Measurements from ENCODE around the gene NAIF1. TPM values are rescaled to one million over a fixed set of nuclear protein-coding genes. Genes with fewer than 3 reads are reported as not detected.

NAIF1 gene
- total and polyA plus RNA-seq, 4 experiments from 2014 or later, result 11.3 to 15.2 (median 13.6) TPM

GRCh38 chr9:128033609-128034008, 33.5 kb downstream of the NAIF1 start:
- H3K9me3 Mint-ChIP-seq, result peaks cover 0 to 2% (median 0%) of the 10 kb centered on the region in 8 donors
- H3K4me3 Mint-ChIP-seq, result peak overlapping the region in 6 of 8 donors; percentile 6 to 83 (median 80)
- ChIA-PET CTCF (ENCODE audit: partially characterized antibody) (interaction anchor here (0.9 to 8.6 kb wide), 18 partner anchors 8 to 164 kb away, joined by 3 to 300 read pairs (median 14); partner anchors contain the start of genes DPM2, EEIG1 and PIP5KL1), POLR2A (ENCODE audit: partially characterized antibody) (interaction anchor here (0.7 to 21.7 kb wide), 9 partner anchors 8 to 93 kb away, joined by 3 to 1317 read pairs (median 13); partner anchors contain the start of genes DPM2, EEIG1, NAIF1 and SLC25A25)
- peaks cover 22 to 58% (median 41%) of the 10 kb centered on the region in 4 donors for H3K4me1 Mint-ChIP-seq
- H3K36me3 ChIP-seq (ENCODE audit: insufficient read depth, low read length), result no peaks in the 10 kb centered on the region
- peak overlapping the region; percentile 47 for H3K27ac ChIP-seq (ENCODE audit: low read depth, low read length)
- H3K27me3 Mint-ChIP-seq, result no peaks in the 10 kb centered on the region
- H3K4me3 ChIP-seq (ENCODE audit: low read length in 2 of 2), result no peak overlapping the region
- H3K36me3 Mint-ChIP-seq, result peaks cover 0 to under 1% of the 10 kb centered on the region in 2 donors
- H3K27ac Mint-ChIP-seq, result peak overlapping the region; percentile 91 to 100 (median 97)
- H3K27me3 ChIP-seq (ENCODE audit: insufficient read depth, low read length), result no peaks in the 10 kb centered on the region
- DNase-seq, result peak in 2 of 5 donors; percentile 19 to 55
- peaks cover 65% of the 10 kb centered on the region for H3K4me1 ChIP-seq (ENCODE audit: insufficient read depth, low read length)
- intact Hi-C loops (cut with micrococcal nuclease), result loop anchor here (2.0 to 10.0 kb wide), 2 partner anchors 83 to 249 kb away; partner anchors contain the start of gene CDK9
- no peaks in the 10 kb centered on the region for H3K9me3 ChIP-seq (ENCODE audit: control insufficient read depth in 1 of 2, low read length in 2 of 2)

GRCh38 chr9:128027705-128028104, 39.4 kb downstream of the NAIF1 start:
- peaks cover 0 to 4% (median 0%) of the 10 kb centered on the region in 8 donors for H3K9me3 Mint-ChIP-seq
- no peaks in the 10 kb centered on the region for H3K27me3 ChIP-seq (ENCODE audit: insufficient read depth, low read length)
- peak overlapping the region; percentile 80 for H3K27ac ChIP-seq (ENCODE audit: low read depth, low read length)
- peaks cover 47 to 93% (median 74%) of the 10 kb centered on the region in 4 donors for H3K4me1 Mint-ChIP-seq
- peak overlapping the region; percentile 98 to 100 (median 99) for H3K27ac Mint-ChIP-seq
- peak overlapping the region in 7 of 8 donors; percentile 67 to 87 (median 80) for H3K4me3 Mint-ChIP-seq
- DNase-seq, result peak in 1 of 5 donors; percentile 52
- no peaks in the 10 kb centered on the region for H3K27me3 Mint-ChIP-seq
- no peaks in the 10 kb centered on the region for H3K9me3 ChIP-seq (ENCODE audit: control insufficient read depth in 1 of 2, low read length in 2 of 2)
- H3K36me3 Mint-ChIP-seq, result peaks cover 0 to 2% of the 10 kb centered on the region in 2 donors
- intact Hi-C loops (cut with micrococcal nuclease), result loop anchor here (2.0 kb wide), 2 partner anchors 41 to 73 kb away; partner anchors contain the start of gene SLC25A25
- peaks cover 100% of the 10 kb centered on the region for H3K4me1 ChIP-seq (ENCODE audit: insufficient read depth, low read length)
- H3K36me3 ChIP-seq (ENCODE audit: insufficient read depth, low read length), result no peaks in the 10 kb centered on the region
- ChIA-PET CTCF (ENCODE audit: partially characterized antibody) (interaction anchor here (0.8 to 3.7 kb wide), 13 partner anchors 9 to 90 kb away, joined by 3 to 35 read pairs (median 4); partner anchors contain the start of genes DPM2 and EEIG1), POLR2A (ENCODE audit: partially characterized antibody) (interaction anchor here (1.1 to 21.7 kb wide), 12 partner anchors 7 to 95 kb away, joined by 4 to 1317 read pairs (median 18); partner anchors contain the start of genes DPM2, EEIG1, NAIF1 and SLC25A25)
- H3K4me3 ChIP-seq (ENCODE audit: low read length in 2 of 2), result peak overlapping the region in 1 of 2 donors; percentile 22

- ChIA-PET CTCF (ENCODE audit: partially characterized antibody) (interaction anchor here (0.8 to 3.7 kb wide), 16 partner anchors 8 to 90 kb away, joined by 3 to 37 read pairs (median 6); partner anchors contain the start of genes DPM2 and EEIG1), POLR2A (ENCODE audit: partially characterized antibody) (interaction anchor here (0.7 to 21.7 kb wide), 20 partner anchors 7 to 134 kb away, joined by 3 to 1317 read pairs (median 8); partner anchors contain the start of genes DPM2, EEIG1, NAIF1 and SLC25A25)
- Histone ChIP-seq H3K27ac (ENCODE audit: low read depth, low read length) (peak overlapping the region; percentile 80), H3K36me3 (ENCODE audit: insufficient read depth, low read length) (no peaks in the 10 kb centered on the region), H3K27me3 (ENCODE audit: insufficient read depth, low read length) (no peaks in the 10 kb centered on the region), H3K9me3 (ENCODE audit: control insufficient read depth in 1 of 2, low read length in 2 of 2) (no peaks in the 10 kb centered on the region), H3K4me1 (ENCODE audit: insufficient read depth, low read length) (peaks cover 100% of the 10 kb centered on the region), H3K4me3 (ENCODE audit: low read length in 2 of 2) (peak overlapping the region; percentile 0 to 25)
- no peaks in the 10 kb centered on the region for H3K27me3 Mint-ChIP-seq
- peak in 4 of 5 donors; percentile 50 to 75 (median 54) for DNase-seq
- peaks cover 0 to 2% of the 10 kb centered on the region in 2 donors for H3K36me3 Mint-ChIP-seq
- peak overlapping the region; percentile 98 to 100 (median 99) for H3K27ac Mint-ChIP-seq
- H3K9me3 Mint-ChIP-seq, result peaks cover 0 to 4% (median 0%) of the 10 kb centered on the region in 8 donors
- intact Hi-C loops (cut with micrococcal nuclease), result loop anchor here (1.0 to 2.0 kb wide), 4 partner anchors 20 to 72 kb away; partner anchors contain the start of gene SLC25A25
- peak overlapping the region; percentile 74 to 89 (median 82) for H3K4me3 Mint-ChIP-seq
- peaks cover 54 to 94% (median 78%) of the 10 kb centered on the region in 4 donors for H3K4me1 Mint-ChIP-seq
These were observed 40.2 kb downstream of the NAIF1 start for GRCh38 chr9:128026773-128027541.

GRCh38 chr9:128026255-128026772, 40.8 kb downstream of the NAIF1 start:
- no peaks in the 10 kb centered on the region for H3K27me3 ChIP-seq (ENCODE audit: insufficient read depth, low read length)
- Mint-ChIP-seq H3K4me1 (peaks cover 56 to 94% (median 78%) of the 10 kb centered on the region in 4 donors), H3K9me3 (peaks cover 0 to 4% (median 0%) of the 10 kb centered on the region in 8 donors), H3K4me3 (peak overlapping the region; percentile 74 to 89 (median 82)), H3K27ac (peak overlapping the region; percentile 98 to 100 (median 99)), H3K27me3 (no peaks in the 10 kb centered on the region), H3K36me3 (peaks cover 0 to 2% of the 10 kb centered on the region in 2 donors)
- peak overlapping the region; percentile 80 for H3K27ac ChIP-seq (ENCODE audit: low read depth, low read length)
- intact Hi-C loops (cut with micrococcal nuclease), result loop anchor here (1.0 to 2.0 kb wide), 4 partner anchors 19 to 72 kb away; partner anchors contain the start of gene SLC25A25
- H3K36me3 ChIP-seq (ENCODE audit: insufficient read depth, low read length), result no peaks in the 10 kb centered on the region
- H3K4me1 ChIP-seq (ENCODE audit: insufficient read depth, low read length), result peaks cover 100% of the 10 kb centered on the region
- POLR2A ChIA-PET (ENCODE audit: partially characterized antibody), result interaction anchor here (0.7 to 21.7 kb wide), 19 partner anchors 8 to 135 kb away, joined by 3 to 1317 read pairs (median 8); partner anchors contain the start of genes DPM2, EEIG1, NAIF1 and SLC25A25
- H3K4me3 ChIP-seq (ENCODE audit: low read length in 2 of 2), result peak overlapping the region; percentile 25 to 48
- CTCF ChIA-PET (ENCODE audit: partially characterized antibody), result interaction anchor here (1.2 to 3.7 kb wide), 13 partner anchors 8 to 89 kb away, joined by 3 to 37 read pairs (median 9); partner anchors contain the start of genes DPM2 and EEIG1
- no peaks in the 10 kb centered on the region for H3K9me3 ChIP-seq (ENCODE audit: control insufficient read depth in 1 of 2, low read length in 2 of 2)
- peak; percentile 89 to 96 (median 93) for DNase-seq

GRCh38 chr9:128025736-128026135, 41.4 kb downstream of the NAIF1 start:
- intact Hi-C loops (cut with micrococcal nuclease), result loop anchor here (1.0 to 2.0 kb wide), 4 partner anchors 18 to 71 kb away; partner anchors contain the start of gene SLC25A25
- Histone ChIP-seq H3K4me3 (ENCODE audit: low read length in 2 of 2) (peak overlapping the region; percentile 25 to 48), H3K36me3 (ENCODE audit: insufficient read depth, low read length) (no peaks in the 10 kb centered on the region), H3K4me1 (ENCODE audit: insufficient read depth, low read length) (peaks cover 100% of the 10 kb centered on the region), H3K9me3 (ENCODE audit: control insufficient read depth in 1 of 2, low read length in 2 of 2) (no peaks in the 10 kb centered on the region), H3K27me3 (ENCODE audit: insufficient read depth, low read length) (no peaks in the 10 kb centered on the region), H3K27ac (ENCODE audit: low read depth, low read length) (peak overlapping the region; percentile 80)
- peaks cover 0 to 4% (median 0%) of the 10 kb centered on the region in 8 donors for H3K9me3 Mint-ChIP-seq
- peaks cover 0 to 2% of the 10 kb centered on the region in 2 donors for H3K36me3 Mint-ChIP-seq
- peak overlapping the region; percentile 74 to 89 (median 82) for H3K4me3 Mint-ChIP-seq
- H3K27me3 Mint-ChIP-seq, result no peaks in the 10 kb centered on the region
- POLR2A ChIA-PET (ENCODE audit: partially characterized antibody), result interaction anchor here (0.8 to 21.7 kb wide), 17 partner anchors 9 to 121 kb away, joined by 3 to 1317 read pairs (median 11); partner anchors contain the start of genes DPM2, EEIG1, NAIF1 and SLC25A25
- peak overlapping the region; percentile 98 to 100 (median 99) for H3K27ac Mint-ChIP-seq
- peaks cover 59 to 94% (median 80%) of the 10 kb centered on the region in 4 donors for H3K4me1 Mint-ChIP-seq
- CTCF ChIA-PET (ENCODE audit: partially characterized antibody), result interaction anchor here (1.0 to 3.7 kb wide), 14 partner anchors 8 to 82 kb away, joined by 3 to 37 read pairs (median 6); no protein-coding TSS in a partner anchor
- DNase-seq, result peak in 2 of 5 donors; percentile 38 to 60

- H3K9me3 Mint-ChIP-seq, result peaks cover 0 to 4% (median 0%) of the 10 kb centered on the region in 8 donors
- POLR2A ChIA-PET (ENCODE audit: partially characterized antibody), result interaction anchor here (0.6 to 21.7 kb wide), 11 partner anchors 8 to 168 kb away, joined by 3 to 1317 read pairs (median 26); partner anchors contain the start of genes DPM2, EEIG1, NAIF1 and SLC25A25
- peak overlapping the region; percentile 80 for H3K27ac ChIP-seq (ENCODE audit: low read depth, low read length)
- no peaks in the 10 kb centered on the region for H3K36me3 ChIP-seq (ENCODE audit: insufficient read depth, low read length)
- H3K36me3 Mint-ChIP-seq, result peaks cover 0 to 2% of the 10 kb centered on the region in 2 donors
- no peaks in the 10 kb centered on the region for H3K27me3 ChIP-seq (ENCODE audit: insufficient read depth, low read length)
- H3K4me1 Mint-ChIP-seq, result peaks cover 59 to 97% (median 80%) of the 10 kb centered on the region in 4 donors
- no peaks in the 10 kb centered on the region for H3K27me3 Mint-ChIP-seq
- H3K4me3 ChIP-seq (ENCODE audit: low read length in 2 of 2), result peak overlapping the region in 1 of 2 donors; percentile 25
- CTCF ChIA-PET (ENCODE audit: partially characterized antibody), result interaction anchor here (0.8 to 3.7 kb wide), 14 partner anchors 8 to 81 kb away, joined by 3 to 37 read pairs (median 6); no protein-coding TSS in a partner anchor
- peak overlapping the region; percentile 98 to 100 (median 99) for H3K27ac Mint-ChIP-seq
- peak in 3 of 5 donors; percentile 25 to 57 (median 29) for DNase-seq
- no peaks in the 10 kb centered on the region for H3K9me3 ChIP-seq (ENCODE audit: control insufficient read depth in 1 of 2, low read length in 2 of 2)
- H3K4me1 ChIP-seq (ENCODE audit: insufficient read depth, low read length), result peaks cover 97% of the 10 kb centered on the region
- peak overlapping the region; percentile 74 to 89 (median 82) for H3K4me3 Mint-ChIP-seq
- intact Hi-C loops (cut with micrococcal nuclease), result no loop called here
These were observed 42.3 kb downstream of the NAIF1 start for GRCh38 chr9:128024761-128025308.

Measured in CD4-positive, alpha-beta memory T cell (primary cell).